ENCODE results near the gene SLC24A4.

SLC24A4 gene

GRCh38 chr14:92416544-92416943, 93.6 kb downstream of the SLC24A4 start:
- no peak for DNase-seq (ENCODE audit: low read depth)
- TF ChIP-seq CTCF (conservative IDR thresholded peaks at IDR 0.05; ENCODE audit: low read length): no peak
- H3K4me3 ChIP-seq (ENCODE audit: low read length): no peak overlapping the region

GRCh38 chr14:92417759-92418158, 94.8 kb downstream of the SLC24A4 start:
- peak; percentile 59 for DNase-seq (ENCODE audit: low read depth)
- H3K4me3 ChIP-seq (ENCODE audit: low read length): no peak overlapping the region
- no peak for TF ChIP-seq CTCF (conservative IDR thresholded peaks at IDR 0.05; ENCODE audit: low read length)

GRCh38 chr14:92421751-92422150, 98.8 kb downstream of the SLC24A4 start:
- DNase-seq (ENCODE audit: low read depth): peak; percentile 73

GRCh38 chr14:92425101-92425500, 102.1 kb downstream of the SLC24A4 start:
- no peak for TF ChIP-seq CTCF (conservative IDR thresholded peaks at IDR 0.05; ENCODE audit: low read length)
- no peak overlapping the region for H3K4me3 ChIP-seq (ENCODE audit: low read length)
- peak; percentile 54 for DNase-seq (ENCODE audit: low read depth)

More at GRCh38 chr14:92421751-92422150, 98.8 kb downstream of the SLC24A4 start:
- no peak for TF ChIP-seq CTCF (conservative IDR thresholded peaks at IDR 0.05; ENCODE audit: low read length)
- H3K4me3 ChIP-seq (ENCODE audit: low read length): no peak overlapping the region

- peak; percentile 73 for DNase-seq (ENCODE audit: low read depth)
- no peak overlapping the region for H3K4me3 ChIP-seq (ENCODE audit: low read length)
- TF ChIP-seq CTCF (conservative IDR thresholded peaks at IDR 0.05; ENCODE audit: low read length): no peak
Measured at GRCh38 chr14:92426237-92426636, 103.3 kb downstream of the SLC24A4 start.

GRCh38 chr14:92427096-92427495, 104.1 kb downstream of the SLC24A4 start:
- no peak for TF ChIP-seq CTCF (conservative IDR thresholded peaks at IDR 0.05; ENCODE audit: low read length)
- no peak overlapping the region for H3K4me3 ChIP-seq (ENCODE audit: low read length)
- DNase-seq (ENCODE audit: low read depth): no peak

- DNase-seq (ENCODE audit: low read depth): no peak
- TF ChIP-seq CTCF (conservative IDR thresholded peaks at IDR 0.05; ENCODE audit: low read length): no peak
- no peak overlapping the region for H3K4me3 ChIP-seq (ENCODE audit: low read length)
Measured at GRCh38 chr14:92430686-92431085, 107.7 kb downstream of the SLC24A4 start.
